ENCODE results near the gene ZNF148. TPM values are rescaled to one million over a fixed set of nuclear protein-coding genes. Genes with fewer than 3 reads are reported as not detected.

ZNF148 gene
- total and polyA plus RNA-seq, 9 donors = 12.9 to 36.0 (median 19.8) TPM

GRCh38 chr3:125318871-125319270 lies 56.3 kb downstream of the ZNF148 start:
- 72% methylated on average over 3 of the region's 4 CpGs for WGBS (ENCODE audit: insufficient coverage)
- DNase-seq = no peak
- no peak overlapping the region for H3K27ac ChIP-seq (ENCODE audit: low read length)
- no peaks in the 10 kb centered on the region for H3K4me1 ChIP-seq (ENCODE audit: control insufficient read depth, insufficient read depth, low read length)
- H3K4me3 ChIP-seq (ENCODE audit: low read length) = no peak overlapping the region
- H3K27me3 ChIP-seq (ENCODE audit: control insufficient read depth, insufficient read depth, low read length) = no peaks in the 10 kb centered on the region
- H3K9me3 ChIP-seq (replicated peaks; ENCODE audit: control insufficient read depth, low read depth, low read length) = no peaks in the 10 kb centered on the region
- H3K36me3 ChIP-seq (ENCODE audit: control insufficient read depth, insufficient read depth, low read length) = peaks cover 10% of the 10 kb centered on the region

GRCh38 chr3:125318167-125318865 lies 56.8 kb downstream of the ZNF148 start:
- DNase-seq = no peak
- WGBS (ENCODE audit: insufficient coverage) = 100% methylated on average over 1 of the region's 4 CpGs
- H3K36me3 ChIP-seq (ENCODE audit: control insufficient read depth, insufficient read depth, low read length) = peaks cover 10% of the 10 kb centered on the region
- H3K27me3 ChIP-seq (ENCODE audit: control insufficient read depth, insufficient read depth, low read length) = no peaks in the 10 kb centered on the region
- H3K4me3 ChIP-seq (ENCODE audit: low read length) = no peak overlapping the region
- H3K4me1 ChIP-seq (ENCODE audit: control insufficient read depth, insufficient read depth, low read length) = no peaks in the 10 kb centered on the region
- H3K9me3 ChIP-seq (replicated peaks; ENCODE audit: control insufficient read depth, low read depth, low read length) = no peaks in the 10 kb centered on the region
- no peak overlapping the region for H3K27ac ChIP-seq (ENCODE audit: low read length)

GRCh38 chr3:125317761-125318160 lies 57.4 kb downstream of the ZNF148 start:
- Histone ChIP-seq H3K4me3 (ENCODE audit: low read length) (no peak overlapping the region), H3K27ac (ENCODE audit: low read length) (no peak overlapping the region), H3K4me1 (ENCODE audit: control insufficient read depth, insufficient read depth, low read length) (no peaks in the 10 kb centered on the region), H3K36me3 (ENCODE audit: control insufficient read depth, insufficient read depth, low read length) (peaks cover 10% of the 10 kb centered on the region), H3K9me3 (replicated peaks; ENCODE audit: control insufficient read depth, low read depth, low read length) (no peaks in the 10 kb centered on the region), H3K27me3 (ENCODE audit: control insufficient read depth, insufficient read depth, low read length) (no peaks in the 10 kb centered on the region)
- DNase-seq = no peak
- WGBS (ENCODE audit: insufficient coverage) = no CpG with 5 or more reads among the region's 1 CpG

GRCh38 chr3:125316949-125317348 lies 58.2 kb downstream of the ZNF148 start:
- Histone ChIP-seq H3K9me3 (replicated peaks; ENCODE audit: control insufficient read depth, low read depth, low read length) (no peaks in the 10 kb centered on the region), H3K4me3 (ENCODE audit: low read length) (no peak overlapping the region), H3K27me3 (ENCODE audit: control insufficient read depth, insufficient read depth, low read length) (no peaks in the 10 kb centered on the region), H3K27ac (ENCODE audit: low read length) (no peak overlapping the region), H3K4me1 (ENCODE audit: control insufficient read depth, insufficient read depth, low read length) (no peaks in the 10 kb centered on the region), H3K36me3 (ENCODE audit: control insufficient read depth, insufficient read depth, low read length) (peaks cover 7% of the 10 kb centered on the region)
- DNase-seq = no peak

- DNase-seq = no peak
- Histone ChIP-seq H3K9me3 (replicated peaks; ENCODE audit: control insufficient read depth, low read depth, low read length) (no peaks in the 10 kb centered on the region), H3K36me3 (ENCODE audit: control insufficient read depth, insufficient read depth, low read length) (peaks cover 7% of the 10 kb centered on the region), H3K27ac (ENCODE audit: low read length) (no peak overlapping the region), H3K4me3 (ENCODE audit: low read length) (no peak overlapping the region), H3K4me1 (ENCODE audit: control insufficient read depth, insufficient read depth, low read length) (no peaks in the 10 kb centered on the region), H3K27me3 (ENCODE audit: control insufficient read depth, insufficient read depth, low read length) (no peaks in the 10 kb centered on the region)
- WGBS (ENCODE audit: insufficient coverage) = no CpG with 5 or more reads among the region's 1 CpG
Measured at GRCh38 chr3:125316246-125316645, 58.9 kb downstream of the ZNF148 start.

- WGBS (ENCODE audit: insufficient coverage) = 54% methylated on average over 3 of the region's 6 CpGs
- Histone ChIP-seq H3K9me3 (replicated peaks; ENCODE audit: control insufficient read depth, low read depth, low read length) (no peaks in the 10 kb centered on the region), H3K27me3 (ENCODE audit: control insufficient read depth, insufficient read depth, low read length) (no peaks in the 10 kb centered on the region), H3K36me3 (ENCODE audit: control insufficient read depth, insufficient read depth, low read length) (peaks cover 11% of the 10 kb centered on the region), H3K4me3 (ENCODE audit: low read length) (no peak overlapping the region), H3K4me1 (ENCODE audit: control insufficient read depth, insufficient read depth, low read length) (no peaks in the 10 kb centered on the region), H3K27ac (ENCODE audit: low read length) (no peak overlapping the region)
- DNase-seq = peak; percentile 23
Measured at GRCh38 chr3:125313060-125313635, 62.0 kb downstream of the ZNF148 start.

GRCh38 chr3:125310623-125311081 lies 64.5 kb downstream of the ZNF148 start:
- Histone ChIP-seq H3K36me3 (ENCODE audit: control insufficient read depth, insufficient read depth, low read length) (peaks cover 13% of the 10 kb centered on the region), H3K27me3 (ENCODE audit: control insufficient read depth, insufficient read depth, low read length) (no peaks in the 10 kb centered on the region), H3K9me3 (replicated peaks; ENCODE audit: control insufficient read depth, low read depth, low read length) (no peaks in the 10 kb centered on the region), H3K4me1 (ENCODE audit: control insufficient read depth, insufficient read depth, low read length) (no peaks in the 10 kb centered on the region), H3K27ac (ENCODE audit: low read length) (no peak overlapping the region), H3K4me3 (ENCODE audit: low read length) (no peak overlapping the region)
- no peak for DNase-seq
- WGBS (ENCODE audit: insufficient coverage) = 100% methylated on average over 2 of the region's 5 CpGs

- Histone ChIP-seq H3K27ac (ENCODE audit: low read length) (no peak overlapping the region), H3K27me3 (ENCODE audit: control insufficient read depth, insufficient read depth, low read length) (no peaks in the 10 kb centered on the region), H3K4me1 (ENCODE audit: control insufficient read depth, insufficient read depth, low read length) (no peaks in the 10 kb centered on the region), H3K9me3 (replicated peaks; ENCODE audit: control insufficient read depth, low read depth, low read length) (no peaks in the 10 kb centered on the region), H3K36me3 (ENCODE audit: control insufficient read depth, insufficient read depth, low read length) (peaks cover 10% of the 10 kb centered on the region), H3K4me3 (ENCODE audit: low read length) (no peak overlapping the region)
- 100% methylated on average over 3 of the region's 9 CpGs for WGBS (ENCODE audit: insufficient coverage)
- DNase-seq = no peak
Measured at GRCh38 chr3:125309476-125309875, 65.6 kb downstream of the ZNF148 start.

GRCh38 chr3:125306620-125307019 lies 68.5 kb downstream of the ZNF148 start:
- no peak overlapping the region for H3K4me3 ChIP-seq (ENCODE audit: low read length)
- H3K36me3 ChIP-seq (ENCODE audit: control insufficient read depth, insufficient read depth, low read length) = peaks cover 19% of the 10 kb centered on the region
- H3K4me1 ChIP-seq (ENCODE audit: control insufficient read depth, insufficient read depth, low read length) = no peaks in the 10 kb centered on the region
- no peak overlapping the region for H3K27ac ChIP-seq (ENCODE audit: low read length)
- H3K9me3 ChIP-seq (replicated peaks; ENCODE audit: control insufficient read depth, low read depth, low read length) = no peaks in the 10 kb centered on the region
- DNase-seq = no peak
- no peaks in the 10 kb centered on the region for H3K27me3 ChIP-seq (ENCODE audit: control insufficient read depth, insufficient read depth, low read length)

GRCh38 chr3:125302932-125303331 lies 72.2 kb downstream of the ZNF148 start:
- no peak for DNase-seq
- H3K27ac ChIP-seq (ENCODE audit: low read length) = no peak overlapping the region
- no peaks in the 10 kb centered on the region for H3K4me1 ChIP-seq (ENCODE audit: control insufficient read depth, insufficient read depth, low read length)
- no CpG with 5 or more reads among the region's 3 CpGs for WGBS (ENCODE audit: insufficient coverage)
- H3K9me3 ChIP-seq (replicated peaks; ENCODE audit: control insufficient read depth, low read depth, low read length) = no peaks in the 10 kb centered on the region
- H3K36me3 ChIP-seq (ENCODE audit: control insufficient read depth, insufficient read depth, low read length) = peaks cover 13% of the 10 kb centered on the region
- no peak overlapping the region for H3K4me3 ChIP-seq (ENCODE audit: low read length)
- H3K27me3 ChIP-seq (ENCODE audit: control insufficient read depth, insufficient read depth, low read length) = no peaks in the 10 kb centered on the region

Data from muscle of leg (tissue), 11 donors.